ENCODE measurements around the gene SHLD1. TPM values are rescaled to one million over a fixed set of nuclear protein-coding genes. Genes with fewer than 3 reads are reported as not detected.
A peak's percentile ranks its signal among the peaks of the same experiment; 100 is the strongest.
"Not testable (repeated sequence)": the region's sequence is repeated elsewhere in the genome, so short reads cannot be mapped to it uniquely, and the experiment has no call there.

SHLD1 gene
- total RNA-seq, 1 donor = 1.7 TPM

GRCh38 chr20:5788385-5788895 is 38.2 kb downstream of the SHLD1 start:
- H3K4me3 ChIP-seq (ENCODE audit: low read depth, low read length) = no peak overlapping the region
- DNase-seq (ENCODE audit: low read depth) = peak; percentile 93
- peak; percentile 89 for TF ChIP-seq CTCF (IDR thresholded peaks at IDR 0.05; ENCODE audit: insufficient read depth, low read depth, low read length)

- DNase-seq (ENCODE audit: low read depth) = no peak
- H3K4me3 ChIP-seq (ENCODE audit: low read depth, low read length) = no peak overlapping the region
- TF ChIP-seq CTCF (IDR thresholded peaks at IDR 0.05; ENCODE audit: insufficient read depth, low read depth, low read length) = no peak
These were observed 39.6 kb downstream of the SHLD1 start for GRCh38 chr20:5789827-5790226.

- no peak for TF ChIP-seq CTCF (IDR thresholded peaks at IDR 0.05; ENCODE audit: insufficient read depth, low read depth, low read length)
- H3K4me3 ChIP-seq (ENCODE audit: low read depth, low read length) = no peak overlapping the region
- DNase-seq (ENCODE audit: low read depth) = no peak
These were observed 43.7 kb downstream of the SHLD1 start for GRCh38 chr20:5793916-5794315.

GRCh38 chr20:5796331-5797040 is 46.3 kb downstream of the SHLD1 start:
- no peak for DNase-seq (ENCODE audit: low read depth)
- no peak for TF ChIP-seq CTCF (IDR thresholded peaks at IDR 0.05; ENCODE audit: insufficient read depth, low read depth, low read length)
- no peak overlapping the region for H3K4me3 ChIP-seq (ENCODE audit: low read depth, low read length)

GRCh38 chr20:5797165-5797564 is 47.0 kb downstream of the SHLD1 start:
- DNase-seq (ENCODE audit: low read depth) = no peak
- H3K4me3 ChIP-seq (ENCODE audit: low read depth, low read length) = no peak overlapping the region
- no peak for TF ChIP-seq CTCF (IDR thresholded peaks at IDR 0.05; ENCODE audit: insufficient read depth, low read depth, low read length)

GRCh38 chr20:5797843-5798462 is 47.8 kb downstream of the SHLD1 start:
- no peak for TF ChIP-seq CTCF (IDR thresholded peaks at IDR 0.05; ENCODE audit: insufficient read depth, low read depth, low read length)
- DNase-seq (ENCODE audit: low read depth) = no peak
- no peak overlapping the region for H3K4me3 ChIP-seq (ENCODE audit: low read depth, low read length)

GRCh38 chr20:5803754-5804303 is 53.6 kb downstream of the SHLD1 start:
- H3K4me3 ChIP-seq (ENCODE audit: low read depth, low read length); DNase-seq (ENCODE audit: low read depth): not testable (repeated sequence)

Data from fibroblast of villous mesenchyme (primary cell).